ENCODE results near the gene CDH22. TPM values are rescaled to one million over a fixed set of nuclear protein-coding genes. Genes with fewer than 3 reads are reported as not detected.
A peak's percentile ranks its signal among the peaks of the same experiment; 100 is the strongest.

Gene CDH22
- total and polyA plus RNA-seq, 11 donors, result 0.03 to 0.90 (median 0.48) TPM

GRCh38 chr20:46339037-46339436, 30.7 kb upstream of the CDH22 start:
- ATAC-seq (no peak), DNase-seq (peak in 1 of 5 donors; percentile 4)
- Histone ChIP-seq H3K36me3 (no peaks in the 10 kb centered on the region), H3K4me1 (peaks cover 0 to 11% (median 8%) of the 10 kb centered on the region in 12 donors), H3K27ac (no peak overlapping the region), H3K9me3 (no peaks in the 10 kb centered on the region), H3K4me3 (no peak overlapping the region), H3K27me3 (peaks cover 21 to 95% (median 51%) of the 10 kb centered on the region in 9 donors)
- TF ChIP-seq, protein P1, sequence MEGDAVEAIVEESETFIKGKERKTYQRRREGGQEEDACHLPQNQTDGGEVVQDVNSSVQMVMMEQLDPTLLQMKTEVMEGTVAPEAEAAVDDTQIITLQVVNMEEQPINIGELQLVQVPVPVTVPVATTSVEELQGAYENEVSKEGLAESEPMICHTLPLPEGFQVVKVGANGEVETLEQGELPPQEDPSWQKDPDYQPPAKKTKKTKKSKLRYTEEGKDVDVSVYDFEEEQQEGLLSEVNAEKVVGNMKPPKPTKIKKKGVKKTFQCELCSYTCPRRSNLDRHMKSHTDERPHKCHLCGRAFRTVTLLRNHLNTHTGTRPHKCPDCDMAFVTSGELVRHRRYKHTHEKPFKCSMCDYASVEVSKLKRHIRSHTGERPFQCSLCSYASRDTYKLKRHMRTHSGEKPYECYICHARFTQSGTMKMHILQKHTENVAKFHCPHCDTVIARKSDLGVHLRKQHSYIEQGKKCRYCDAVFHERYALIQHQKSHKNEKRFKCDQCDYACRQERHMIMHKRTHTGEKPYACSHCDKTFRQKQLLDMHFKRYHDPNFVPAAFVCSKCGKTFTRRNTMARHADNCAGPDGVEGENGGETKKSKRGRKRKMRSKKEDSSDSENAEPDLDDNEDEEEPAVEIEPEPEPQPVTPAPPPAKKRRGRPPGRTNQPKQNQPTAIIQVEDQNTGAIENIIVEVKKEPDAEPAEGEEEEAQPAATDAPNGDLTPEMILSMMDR (IDR thresholded peaks at IDR 0.05), result no peak
- WGBS, 4 donors, result 76 to 84% (median 79%) methylated on average over 7 of the region's 7 CpGs
- intact Hi-C loops (cut with DNase I), result loop anchor here in 1 of 10 donors (10.0 kb wide), 1 partner anchor 324 kb away; no protein-coding TSS in a partner anchor

- intact Hi-C loops (cut with DNase I), result loop anchor here in 1 of 10 donors (10.0 kb wide), 1 partner anchor 322 kb away; no protein-coding TSS in a partner anchor
- H3K27ac ChIP-seq, result no peak overlapping the region
- H3K36me3 ChIP-seq, result no peaks in the 10 kb centered on the region
- H3K27me3 ChIP-seq, result peaks cover 20 to 90% (median 40%) of the 10 kb centered on the region in 9 donors
- no peak overlapping the region for H3K4me3 ChIP-seq
- no peaks in the 10 kb centered on the region for H3K4me1 ChIP-seq
- 39 to 52% (median 46%) methylated on average over 3 of the region's 3 CpGs for WGBS, 4 donors
- no peaks in the 10 kb centered on the region for H3K9me3 ChIP-seq
- DNase-seq, result no peak
- TF ChIP-seq, protein P1 (IDR thresholded peaks at IDR 0.05), result no peak
- TF ChIP-seq POLR2A (IDR thresholded peaks at IDR 0.05), result no peak
- ATAC-seq, result no peak
Measured at GRCh38 chr20:46336735-46337134, 28.4 kb upstream of the CDH22 start.

- Histone ChIP-seq H3K9me3 (no peaks in the 10 kb centered on the region), H3K27me3 (peaks cover 7 to 89% (median 44%) of the 10 kb centered on the region in 9 donors), H3K36me3 (no peaks in the 10 kb centered on the region), H3K4me1 (peaks cover 0 to 3% (median 0%) of the 10 kb centered on the region in 12 donors), H3K27ac (no peak overlapping the region), H3K4me3 (no peak overlapping the region)
- DNase-seq (no peak), ATAC-seq (no peak)
- 46 to 59% (median 49%) methylated on average over 9 of the region's 9 CpGs for WGBS, 4 donors
- intact Hi-C loops (cut with DNase I), result loop anchor here in 1 of 10 donors (10.0 kb wide), 1 partner anchor 320 kb away; no protein-coding TSS in a partner anchor
- TF ChIP-seq, protein P1 (IDR thresholded peaks at IDR 0.05), result no peak
- no peak for TF ChIP-seq POLR2A (IDR thresholded peaks at IDR 0.05)
Measured at GRCh38 chr20:46334303-46334904, 26.1 kb upstream of the CDH22 start.

DNA sequence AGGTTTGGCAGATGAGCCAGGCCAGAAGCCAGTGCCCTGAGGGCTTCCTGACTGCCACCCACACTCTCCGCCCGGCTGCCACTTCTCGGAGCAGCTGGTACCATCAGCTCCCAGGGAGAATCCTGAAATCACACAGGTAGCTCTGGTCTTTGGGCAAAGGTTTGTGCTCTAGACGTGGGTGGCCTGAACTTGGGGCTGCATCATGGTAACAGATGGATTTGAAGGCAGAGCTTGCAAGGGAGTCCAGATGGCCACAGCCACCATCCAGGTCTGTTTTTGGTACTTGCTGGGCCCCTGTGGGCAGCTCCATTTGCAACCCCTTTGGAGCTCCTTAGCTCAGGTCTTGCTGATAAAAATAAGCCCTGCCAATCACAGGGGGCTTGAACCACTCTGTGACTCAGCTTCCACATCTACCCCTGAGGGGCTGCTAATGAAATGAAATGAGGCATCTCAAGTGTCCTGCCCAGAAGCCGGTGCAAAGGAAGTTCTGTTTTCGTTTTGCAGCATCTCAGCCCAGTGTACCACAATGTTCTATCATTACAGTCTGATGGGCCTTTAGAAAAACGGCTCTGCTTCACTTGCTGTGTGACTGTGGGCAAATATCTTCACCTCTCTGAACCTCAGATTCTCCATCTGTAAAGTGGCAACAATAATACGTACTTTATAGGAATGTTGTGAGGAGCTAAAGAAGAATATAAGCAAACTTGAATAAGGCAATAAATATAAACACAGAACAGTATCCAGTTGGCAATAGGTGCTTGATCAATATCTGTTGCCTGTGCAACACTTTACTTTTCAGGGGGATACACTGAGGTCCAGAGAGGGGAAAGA, 25.1 kb upstream of the CDH22 start:
- Histone ChIP-seq H3K4me1 (peaks cover 0 to 3% (median 0%) of the 10 kb centered on the region in 12 donors), H3K27ac (no peak overlapping the region), H3K27me3 (peaks cover 8 to 89% (median 39%) of the 10 kb centered on the region in 9 donors), H3K36me3 (no peaks in the 10 kb centered on the region), H3K4me3 (no peak overlapping the region), H3K9me3 (no peaks in the 10 kb centered on the region)
- intact Hi-C loops (cut with DNase I), result loop anchor here in 1 of 10 donors (10.0 kb wide), 1 partner anchor 319 kb away; no protein-coding TSS in a partner anchor
- TF ChIP-seq, protein P1 (IDR thresholded peaks at IDR 0.05), result no peak
- TF ChIP-seq POLR2A (IDR thresholded peaks at IDR 0.05), result no peak
- WGBS, 4 donors, result 56 to 67% (median 62%) methylated on average over 6 to 8 of the region's 8 CpGs
- DNase-seq (peak in 1 of 5 donors; percentile 53), ATAC-seq (peak in 1 of 4 donors; percentile 70)
